AG09319 (cell line): ENCODE results near the gene ACSL5.

ENCODE experiments used
- DNase-seq: peaks from one replicate; pipeline ENCODE4 v3.0.0-alpha.2; 2010; ENCODE audit warnings: low read depth; ENCODE audit errors: extremely low read depth
- TF ChIP-seq, protein P1 (sequence below): IDR thresholded peaks from 2 replicates; pipeline ENCODE4 v1.5.1; 2011; ENCODE audit warnings: low read depth, mild to moderate bottlenecking, inconsistent platforms, low read length, moderate library complexity

ACSL5 gene

DNA sequence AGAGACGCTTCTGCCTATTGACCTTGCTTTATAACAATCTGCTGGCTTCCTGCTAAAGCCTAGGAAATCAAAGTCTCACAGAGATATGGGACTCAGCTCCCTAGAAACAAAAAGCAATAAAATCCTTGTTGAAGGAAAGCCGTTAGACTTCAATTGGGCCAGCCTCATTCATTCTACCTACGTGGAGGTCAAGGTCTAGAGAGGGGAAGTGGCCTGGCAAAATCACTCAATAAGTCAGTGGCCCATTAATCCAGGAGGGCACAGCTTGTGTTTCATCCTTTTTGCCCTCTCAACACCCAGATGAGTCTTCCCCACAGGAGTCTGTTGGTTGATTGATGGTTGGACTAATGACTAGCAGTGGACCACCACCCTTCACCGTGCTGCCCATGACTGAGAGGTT lies 40.5 kb upstream of the ACSL5 start:
- no peak for DNase-seq
- TF ChIP-seq, protein P1, sequence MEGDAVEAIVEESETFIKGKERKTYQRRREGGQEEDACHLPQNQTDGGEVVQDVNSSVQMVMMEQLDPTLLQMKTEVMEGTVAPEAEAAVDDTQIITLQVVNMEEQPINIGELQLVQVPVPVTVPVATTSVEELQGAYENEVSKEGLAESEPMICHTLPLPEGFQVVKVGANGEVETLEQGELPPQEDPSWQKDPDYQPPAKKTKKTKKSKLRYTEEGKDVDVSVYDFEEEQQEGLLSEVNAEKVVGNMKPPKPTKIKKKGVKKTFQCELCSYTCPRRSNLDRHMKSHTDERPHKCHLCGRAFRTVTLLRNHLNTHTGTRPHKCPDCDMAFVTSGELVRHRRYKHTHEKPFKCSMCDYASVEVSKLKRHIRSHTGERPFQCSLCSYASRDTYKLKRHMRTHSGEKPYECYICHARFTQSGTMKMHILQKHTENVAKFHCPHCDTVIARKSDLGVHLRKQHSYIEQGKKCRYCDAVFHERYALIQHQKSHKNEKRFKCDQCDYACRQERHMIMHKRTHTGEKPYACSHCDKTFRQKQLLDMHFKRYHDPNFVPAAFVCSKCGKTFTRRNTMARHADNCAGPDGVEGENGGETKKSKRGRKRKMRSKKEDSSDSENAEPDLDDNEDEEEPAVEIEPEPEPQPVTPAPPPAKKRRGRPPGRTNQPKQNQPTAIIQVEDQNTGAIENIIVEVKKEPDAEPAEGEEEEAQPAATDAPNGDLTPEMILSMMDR = no peak

DNA sequence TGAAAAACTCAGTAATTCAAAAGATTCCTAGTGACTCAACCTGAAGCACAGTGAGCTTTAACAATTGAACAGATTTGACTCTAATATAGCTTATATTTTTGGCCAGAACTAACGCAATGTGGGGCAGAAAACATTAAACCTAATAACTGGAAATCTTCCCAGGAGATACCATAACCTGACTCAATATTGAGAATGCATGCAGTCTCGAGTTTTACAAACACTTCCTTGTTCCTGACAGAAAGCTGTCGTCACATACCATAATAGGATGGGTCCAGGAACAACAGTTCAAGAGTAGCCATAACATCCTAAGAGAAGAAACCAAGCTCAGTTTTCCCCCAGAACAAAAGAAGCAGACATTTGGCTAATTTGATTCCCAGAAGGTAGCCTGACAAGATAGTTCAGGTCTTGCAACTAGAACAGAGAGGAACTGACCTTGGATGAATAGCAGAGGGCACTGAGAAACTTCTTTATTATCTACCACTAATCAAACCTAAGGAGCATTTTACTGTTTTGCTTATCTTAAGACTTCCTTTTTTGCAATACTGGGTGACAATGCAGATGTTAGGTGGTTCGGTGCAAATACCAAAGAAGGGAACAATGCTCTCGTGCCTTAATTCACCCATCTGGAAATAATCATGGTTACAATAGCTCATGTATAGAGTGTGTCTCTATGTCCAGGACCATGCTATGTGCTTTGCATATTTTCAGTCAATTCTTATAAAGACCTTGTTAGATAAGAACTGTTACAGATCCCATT lies 38.6 kb upstream of the ACSL5 start:
- TF ChIP-seq, protein P1 = no peak
- peak; percentile 12 for DNase-seq

DNA sequence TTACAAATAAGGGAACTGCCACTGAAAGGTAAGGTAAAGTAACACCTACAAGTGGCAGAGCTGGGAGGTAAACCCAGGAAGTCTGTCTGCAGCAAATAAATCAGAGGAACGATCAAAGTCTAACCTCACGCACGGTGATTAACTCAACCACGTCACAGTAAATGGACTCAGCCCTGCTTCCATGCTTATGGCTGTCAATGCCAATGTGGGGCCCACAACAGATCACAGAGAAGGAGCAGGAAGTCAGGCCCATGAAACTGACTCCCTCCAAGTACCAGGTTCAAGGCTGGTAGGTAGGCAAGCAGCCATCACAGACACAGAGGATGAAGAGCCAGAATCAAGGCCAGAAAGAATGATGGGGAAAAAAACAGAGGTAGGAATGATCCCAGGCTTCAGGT lies 38.0 kb upstream of the ACSL5 start:
- TF ChIP-seq, protein P1 = no peak
- DNase-seq = no peak

DNA sequence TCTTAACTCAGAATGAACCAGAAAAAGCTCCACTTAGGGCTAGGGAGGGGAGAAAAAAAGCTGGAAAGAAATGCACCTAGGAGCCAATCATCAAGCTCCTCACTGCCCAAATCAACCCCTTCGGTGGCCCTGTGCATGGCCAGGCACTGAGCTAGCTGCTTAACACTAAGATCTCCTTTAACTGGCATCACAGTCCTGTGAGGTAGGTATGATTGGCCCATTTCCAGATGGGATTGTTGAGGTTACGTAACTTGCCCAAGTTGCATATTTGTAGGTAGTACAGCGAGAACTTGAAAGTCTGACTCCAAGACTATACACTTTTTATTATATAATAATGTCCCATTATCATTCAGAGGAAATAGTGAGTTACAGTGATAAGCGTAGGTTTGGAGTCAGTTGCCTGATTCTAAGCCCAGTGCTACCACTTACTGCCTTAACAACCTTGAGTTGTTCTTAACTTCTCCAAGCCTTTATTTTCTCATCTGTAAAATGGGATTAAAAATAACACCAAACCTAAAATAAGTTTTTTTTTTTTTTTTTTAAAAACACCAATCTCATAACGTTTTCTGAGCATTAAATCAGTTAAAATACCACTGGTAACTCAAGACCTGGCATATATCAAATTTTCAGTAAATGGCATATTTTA lies 37.2 kb upstream of the ACSL5 start:
- no peak for DNase-seq
- TF ChIP-seq, protein P1 = no peak

DNA sequence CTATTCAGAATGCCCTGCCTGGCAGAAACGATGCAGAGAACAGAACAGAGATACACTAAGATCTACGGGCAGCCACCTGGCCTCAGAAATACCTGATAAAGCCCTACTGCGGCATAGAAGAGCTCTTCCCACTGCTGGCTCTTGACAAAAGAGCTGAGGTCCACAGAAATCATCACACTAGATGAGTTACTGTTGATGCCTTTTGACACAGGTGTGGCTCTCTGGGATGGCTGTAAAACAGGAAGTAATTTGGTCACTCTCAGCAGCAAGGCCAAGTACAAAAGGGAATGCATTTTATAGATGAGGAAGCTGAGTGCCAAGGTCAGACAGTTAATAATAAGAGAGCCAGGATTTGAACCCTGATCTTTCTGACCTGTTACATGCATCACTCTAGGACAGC lies 35.0 kb upstream of the ACSL5 start:
- DNase-seq = no peak
- TF ChIP-seq, protein P1 = no peak

DNA sequence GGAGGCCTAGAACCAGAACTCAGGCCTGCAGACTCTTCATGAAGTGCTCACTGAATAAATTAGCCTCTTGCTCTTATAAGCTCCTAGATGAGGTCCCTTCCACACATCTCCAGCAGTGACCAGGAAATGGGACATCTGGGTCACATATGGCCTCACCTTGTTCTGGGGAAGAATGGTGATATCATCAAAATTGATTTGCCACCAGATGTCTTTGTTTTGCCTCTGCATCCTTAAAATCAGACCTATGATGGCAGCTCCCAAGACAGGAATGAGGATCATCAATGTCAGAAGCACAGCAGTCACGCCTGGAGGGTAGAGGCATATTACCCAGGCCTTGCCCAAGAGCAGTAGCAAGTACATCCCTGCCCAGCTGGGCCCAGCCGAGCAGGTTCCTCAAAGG lies 33.3 kb upstream of the ACSL5 start:
- TF ChIP-seq, protein P1 = no peak
- DNase-seq = no peak

DNA sequence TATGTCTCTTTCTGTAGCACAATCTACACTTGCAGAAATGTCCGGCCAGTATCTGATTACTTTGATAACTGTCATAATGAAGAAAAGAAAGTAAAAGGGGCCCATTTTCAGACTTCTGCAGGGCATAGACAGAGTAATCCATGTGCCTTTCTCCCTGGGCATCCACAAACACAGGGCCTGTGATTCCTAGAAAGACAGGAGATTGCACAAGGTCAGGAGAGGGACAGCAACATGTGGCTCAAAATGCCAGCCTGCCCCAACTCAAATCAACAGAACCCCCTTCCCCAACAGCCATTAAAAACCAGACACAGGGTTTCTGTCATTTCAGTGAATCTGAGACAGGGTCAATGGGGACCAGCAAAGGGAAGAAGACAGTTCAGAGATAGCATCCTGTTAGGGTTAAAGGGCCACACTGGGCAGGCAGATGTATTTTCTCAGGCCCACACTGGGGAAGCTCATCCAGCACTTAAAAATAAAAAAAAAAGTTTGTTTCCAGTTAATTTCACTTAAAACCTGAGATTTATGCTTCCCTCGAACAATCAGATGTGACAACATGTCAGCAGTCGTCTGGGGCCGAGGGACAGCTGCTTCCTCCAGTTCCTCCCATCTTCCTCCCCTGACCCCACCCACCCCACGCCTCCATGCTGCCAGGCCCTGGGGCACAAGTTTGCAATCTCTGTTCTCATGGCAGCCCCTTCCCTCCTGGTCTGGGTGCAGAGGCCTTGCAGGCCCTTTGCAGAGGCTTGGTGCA lies 30.7 kb upstream of the ACSL5 start:
- DNase-seq = no peak
- TF ChIP-seq, protein P1 = no peak
